GM21390 (cell line): ENCODE data around the gene TBX6.
A peak's percentile ranks its signal among the peaks of the same experiment; 100 is the strongest.

Source experiments
- ATAC-seq: cut with Tn5 transposase; IDR thresholded peaks from one replicate; pipeline ENCODE4 v1.9.1; 2021; ENCODE audit not compliant: unreplicated experiment

TBX6 gene

DNA sequence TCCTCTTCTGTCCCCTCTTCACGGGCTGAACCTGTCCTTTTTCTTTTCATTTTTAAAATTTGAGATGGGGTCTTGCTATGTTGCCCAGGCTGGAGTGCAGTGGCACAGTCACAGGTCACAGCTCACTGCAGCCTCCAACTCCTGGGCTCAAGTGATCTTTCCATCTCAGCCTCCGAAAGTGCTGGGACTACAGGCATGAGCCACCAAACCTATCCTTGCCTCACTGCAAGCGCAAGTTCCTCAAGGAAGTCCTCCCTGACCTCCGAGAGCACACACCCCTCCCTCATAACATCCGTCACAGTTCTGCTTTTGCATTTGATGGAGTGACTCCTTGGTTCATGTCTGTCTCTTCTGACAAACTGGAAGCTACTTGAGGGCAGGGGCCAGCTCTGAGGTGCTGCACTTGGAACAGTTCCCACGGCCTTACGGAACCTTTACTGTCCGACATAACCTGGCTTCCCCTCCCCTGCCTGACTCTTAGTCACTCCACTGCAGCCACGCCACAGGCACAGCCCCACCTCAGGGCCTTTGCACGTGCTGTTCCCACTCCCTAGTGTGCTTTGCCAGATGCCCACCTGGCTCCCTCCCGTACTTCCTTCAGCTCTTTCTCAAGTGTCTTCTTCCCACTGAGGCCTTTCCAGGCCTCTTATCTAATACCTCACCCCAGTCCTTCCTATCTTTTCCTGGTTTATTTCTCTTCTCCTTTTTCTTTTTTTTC is 4.4 kb downstream of the TBX6 start:
- no peak for ATAC-seq

DNA sequence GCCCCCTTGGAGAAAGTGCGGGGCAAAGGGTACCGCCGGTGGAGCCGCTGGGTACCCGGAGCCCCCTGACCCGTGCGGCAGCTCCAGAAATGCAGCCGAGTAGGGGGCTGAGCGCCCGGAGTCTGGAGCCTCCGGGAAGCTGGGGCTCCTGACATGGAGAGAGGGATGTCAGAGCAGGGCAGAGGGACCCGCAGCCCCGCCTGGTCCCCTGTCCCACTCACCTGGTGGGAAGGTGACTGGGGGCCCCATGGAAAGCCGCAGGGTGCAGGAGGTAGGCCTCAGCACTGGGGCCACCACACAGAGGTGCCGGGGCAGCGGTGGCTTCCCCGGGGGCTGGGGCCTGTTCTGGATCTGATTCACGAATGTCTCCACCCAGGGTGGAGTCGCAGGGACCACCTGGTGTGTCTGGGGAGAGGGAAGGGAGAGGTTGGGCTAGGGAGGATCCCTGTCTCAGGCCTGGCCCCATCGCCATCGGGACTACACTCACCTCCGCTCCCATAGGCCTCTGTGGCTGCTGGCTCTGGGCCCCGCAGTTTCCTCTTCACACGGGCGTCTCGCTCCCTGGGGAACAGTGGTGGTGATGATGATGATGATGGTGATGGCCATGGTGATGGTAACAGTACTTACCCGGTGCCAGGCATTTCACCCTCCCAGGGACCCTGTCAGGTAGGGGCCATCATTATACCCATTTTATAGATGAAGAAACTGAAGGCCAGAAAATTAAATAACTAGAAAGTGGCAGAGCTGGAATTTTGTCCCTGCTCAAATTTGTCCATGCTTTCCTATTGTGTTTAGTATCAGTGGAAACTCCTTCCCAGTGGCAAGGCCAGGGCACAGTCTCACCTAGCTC is 5.2 kb downstream of the TBX6 start:
- no peak for ATAC-seq

DNA sequence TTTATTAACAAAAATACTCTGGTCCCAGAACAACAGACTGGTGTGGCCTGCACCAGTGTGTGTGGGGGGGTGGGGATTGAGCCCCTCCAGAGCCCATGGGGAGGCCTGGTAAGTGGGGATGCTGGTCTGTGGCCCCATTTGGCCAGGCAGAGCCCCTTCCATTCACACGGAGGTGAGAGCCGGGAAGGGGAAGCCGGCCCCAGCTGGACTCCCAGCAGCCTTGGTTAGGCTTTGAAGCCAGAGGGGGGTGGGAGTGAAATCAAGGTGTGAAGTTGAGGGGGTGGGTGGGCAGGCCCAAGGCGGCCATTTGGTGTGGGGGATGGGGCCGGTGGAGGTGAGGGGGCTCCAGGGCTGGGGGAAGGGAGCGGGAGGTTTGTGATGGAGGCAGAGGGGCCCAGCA is 5.9 kb downstream of the TBX6 start:
- ATAC-seq: no peak

DNA sequence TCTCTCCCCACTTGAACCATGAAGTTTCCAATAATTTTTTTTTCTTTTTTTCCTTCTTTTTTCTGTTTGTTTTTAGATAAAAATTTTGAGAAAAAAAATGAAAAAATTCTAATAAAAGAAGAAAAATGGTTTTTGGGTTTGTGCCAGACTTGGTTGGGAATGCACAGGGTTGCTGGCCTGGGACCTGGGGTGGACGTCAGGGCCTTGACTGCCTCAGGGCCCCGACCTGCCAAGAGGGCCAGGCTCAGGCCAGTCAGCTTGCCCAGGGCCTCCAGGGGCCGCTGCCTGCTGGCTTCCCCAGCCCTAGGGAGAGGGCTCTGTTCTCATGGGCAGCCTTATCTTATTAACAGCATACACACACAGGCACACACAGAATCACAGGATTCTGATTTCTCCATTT is 6.5 kb downstream of the TBX6 start:
- ATAC-seq: no peak

DNA sequence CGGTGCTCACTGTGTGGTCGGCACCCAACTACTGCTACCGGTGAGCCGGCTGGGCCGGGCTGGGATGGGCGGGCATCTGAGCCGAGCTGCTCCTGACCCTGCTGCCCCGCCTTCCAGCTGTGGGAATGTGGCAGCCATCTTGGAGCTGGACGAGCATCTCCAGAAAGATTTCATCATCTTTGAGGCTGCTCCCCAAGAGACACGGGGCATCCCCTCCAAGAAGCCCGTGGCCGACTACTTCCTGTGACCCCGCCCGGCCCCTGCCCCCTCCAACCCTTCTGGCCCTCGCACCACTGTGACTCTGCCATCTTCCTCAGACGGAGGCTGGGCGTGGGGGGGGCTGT is 6.9 kb downstream of the TBX6 start:
- ATAC-seq: no peak

DNA sequence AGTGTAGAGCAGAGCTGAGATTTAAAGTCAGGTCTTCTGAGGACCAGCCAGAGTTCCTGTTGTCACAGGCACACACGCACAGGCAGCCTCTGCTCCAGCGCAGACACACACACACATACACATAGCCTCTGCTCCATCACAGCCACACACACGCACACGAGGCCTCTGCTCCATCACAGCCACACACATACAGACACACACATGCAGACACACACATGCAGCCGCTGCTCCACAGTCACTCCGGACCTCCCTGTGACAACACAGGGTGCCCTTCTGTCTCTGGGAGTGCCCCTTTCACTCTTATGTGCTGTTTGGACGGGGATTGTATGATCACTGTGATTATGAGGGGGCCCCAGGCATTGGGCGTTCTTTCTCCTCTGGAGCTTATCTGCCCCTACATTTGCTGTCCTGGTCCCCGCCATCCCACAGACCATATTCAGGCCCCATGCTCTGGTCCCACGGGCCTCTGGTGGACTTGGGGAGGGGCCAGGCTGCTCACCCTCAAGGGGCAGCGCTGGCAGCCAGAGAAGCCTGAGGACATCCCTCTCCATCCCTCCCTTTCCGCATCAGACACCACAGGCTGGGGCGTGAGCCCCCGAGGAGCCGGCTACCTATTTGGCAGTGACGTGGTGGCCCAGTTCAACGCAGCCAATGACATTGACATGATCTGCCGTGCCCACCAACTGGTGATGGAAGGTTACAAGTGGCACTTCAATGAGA is 7.5 kb downstream of the TBX6 start:
- no peak for ATAC-seq

DNA sequence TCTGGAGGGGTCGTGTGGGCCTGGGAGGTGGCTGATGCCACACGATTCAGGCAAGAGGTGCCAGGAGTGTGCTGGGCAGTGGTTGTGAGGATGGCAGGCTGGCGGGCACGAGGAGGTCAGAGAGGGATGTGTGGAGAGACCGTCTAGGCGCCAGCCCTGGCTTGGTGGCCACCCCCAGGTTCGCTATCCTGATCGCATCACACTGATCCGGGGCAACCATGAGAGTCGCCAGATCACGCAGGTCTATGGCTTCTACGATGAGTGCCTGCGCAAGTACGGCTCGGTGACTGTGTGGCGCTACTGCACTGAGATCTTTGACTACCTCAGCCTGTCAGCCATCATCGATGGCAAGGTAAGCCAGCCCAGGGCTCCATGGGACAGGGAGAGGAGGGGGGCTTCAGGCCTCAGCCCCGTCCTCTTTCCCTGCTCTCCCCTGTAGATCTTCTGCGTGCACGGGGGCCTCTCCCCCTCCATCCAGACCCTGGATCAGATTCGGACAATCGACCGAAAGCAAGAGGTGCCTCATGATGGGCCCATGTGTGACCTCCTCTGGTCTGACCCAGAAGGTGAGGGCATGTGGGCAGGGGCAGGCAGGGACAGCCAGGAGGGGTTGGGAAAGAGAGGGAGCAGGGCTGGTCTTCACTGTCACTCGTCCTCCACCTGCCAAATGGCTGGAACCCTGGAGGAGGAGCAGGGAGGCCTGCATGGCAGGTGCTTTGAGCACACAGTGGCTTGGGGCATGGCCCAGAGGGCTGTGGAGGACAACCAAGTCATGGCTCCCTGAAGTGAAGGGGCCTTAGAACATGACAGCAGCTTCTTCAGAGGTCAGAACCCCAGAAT is 8.3 kb downstream of the TBX6 start:
- no peak for ATAC-seq

DNA sequence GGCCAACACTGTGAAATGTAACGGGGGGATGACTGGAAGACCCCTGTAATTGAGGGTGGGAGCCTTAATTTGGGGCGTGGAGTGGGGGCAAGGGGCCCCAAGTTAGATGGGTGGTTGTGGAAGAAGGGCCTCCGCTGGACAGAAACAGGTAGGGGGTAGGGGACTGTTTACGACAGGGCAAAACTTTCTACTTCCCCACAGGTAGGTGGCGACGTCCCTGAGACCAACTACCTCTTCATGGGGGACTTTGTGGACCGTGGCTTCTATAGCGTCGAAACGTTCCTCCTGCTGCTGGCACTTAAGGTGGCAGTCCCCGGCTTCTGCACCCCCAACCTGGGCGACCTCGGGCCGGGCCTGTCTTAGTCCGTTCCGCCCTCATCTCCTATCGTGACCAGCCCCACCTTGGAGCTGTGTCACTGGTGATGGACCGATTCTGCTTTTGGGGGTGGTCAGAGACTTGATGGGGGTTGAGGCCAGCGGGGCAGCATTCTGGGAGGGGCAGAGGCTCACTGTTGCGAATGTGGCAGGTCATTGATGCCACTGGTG is 9.1 kb downstream of the TBX6 start:
- ATAC-seq: no peak

DNA sequence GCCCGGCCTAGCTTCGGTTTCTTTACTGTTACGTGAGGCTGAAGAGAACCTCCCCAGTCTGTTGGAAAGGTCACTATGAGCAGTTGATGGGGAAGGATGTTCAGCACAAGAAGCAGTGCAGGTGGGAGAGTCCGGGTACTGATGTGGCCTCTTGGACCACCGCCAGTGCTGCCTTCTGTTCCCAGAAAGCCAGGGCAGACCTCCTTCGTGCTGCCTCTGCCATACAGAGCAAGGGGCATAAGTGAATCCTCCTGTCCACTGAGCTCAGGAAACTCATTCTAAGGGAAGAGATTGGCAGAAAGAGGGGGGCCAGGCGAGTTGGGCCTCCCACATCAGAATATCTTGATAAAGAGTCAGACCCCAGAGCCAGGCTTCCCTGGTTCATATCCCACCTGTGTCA is 12.2 kb downstream of the TBX6 start:
- ATAC-seq: no peak

DNA sequence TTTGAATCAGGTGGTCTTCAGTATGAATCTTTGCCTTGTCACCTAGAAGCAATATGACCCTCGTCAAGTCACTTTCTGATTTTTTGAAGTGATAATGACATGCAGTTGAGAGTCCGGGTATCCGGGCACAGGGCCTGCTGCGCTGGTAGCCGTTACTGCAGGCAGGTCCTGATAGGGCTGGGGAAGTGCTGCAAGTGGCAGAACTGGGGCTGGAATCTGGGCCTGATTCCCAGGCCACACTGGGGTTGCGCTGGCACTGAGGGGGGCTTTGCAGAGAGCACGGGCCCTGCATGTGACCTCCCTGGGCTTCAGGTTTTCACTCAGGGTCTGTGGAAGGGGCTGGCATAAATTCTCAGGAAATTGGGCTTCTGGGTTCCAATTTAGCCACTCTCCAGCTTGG is 13.0 kb downstream of the TBX6 start:
- ATAC-seq: no peak

DNA sequence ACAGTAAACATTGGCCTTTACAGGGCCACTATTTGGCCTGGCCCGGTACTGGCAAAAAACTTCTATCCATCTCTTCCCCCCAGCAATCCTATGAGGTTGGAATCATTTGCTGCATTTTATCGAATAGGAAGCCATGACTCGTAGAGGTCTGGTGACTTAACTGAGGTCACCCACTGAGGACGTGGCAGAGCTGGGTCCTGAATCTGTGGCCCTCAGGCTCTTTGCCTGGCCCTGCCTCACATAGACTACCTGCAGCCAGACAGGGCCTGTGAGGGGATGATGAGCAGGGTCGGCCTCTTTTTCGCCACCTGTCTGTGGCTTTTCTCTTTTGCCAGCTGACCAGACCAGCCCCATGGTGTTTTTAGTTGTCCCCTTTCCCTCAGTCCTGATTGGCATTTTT is 14.1 kb downstream of the TBX6 start:
- no peak for ATAC-seq

DNA sequence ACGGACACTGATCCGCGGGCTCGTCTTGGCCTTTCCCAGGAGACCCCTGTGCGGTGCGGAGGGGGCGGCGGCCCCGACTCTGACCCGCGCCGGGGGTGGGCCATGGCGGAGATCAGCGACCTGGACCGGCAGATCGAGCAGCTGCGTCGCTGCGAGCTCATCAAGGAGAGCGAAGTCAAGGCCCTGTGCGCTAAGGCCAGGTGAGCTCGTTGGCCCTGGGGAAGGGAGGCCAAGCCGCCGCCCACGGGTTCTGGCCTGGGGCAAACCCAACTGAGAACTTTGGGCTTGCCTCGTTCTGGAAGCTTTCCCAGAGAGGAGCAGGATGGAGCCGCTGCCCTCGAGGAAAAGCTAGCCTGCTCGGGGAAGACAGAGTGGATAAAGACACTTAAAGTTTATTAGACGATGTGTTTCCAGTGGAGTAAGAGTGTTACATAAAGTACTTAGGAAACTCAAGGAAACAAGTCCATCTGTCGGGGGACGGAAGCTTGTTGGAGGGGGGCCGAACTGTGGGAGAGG is 15.4 kb downstream of the TBX6 start:
- peak; percentile 8 for ATAC-seq

DNA sequence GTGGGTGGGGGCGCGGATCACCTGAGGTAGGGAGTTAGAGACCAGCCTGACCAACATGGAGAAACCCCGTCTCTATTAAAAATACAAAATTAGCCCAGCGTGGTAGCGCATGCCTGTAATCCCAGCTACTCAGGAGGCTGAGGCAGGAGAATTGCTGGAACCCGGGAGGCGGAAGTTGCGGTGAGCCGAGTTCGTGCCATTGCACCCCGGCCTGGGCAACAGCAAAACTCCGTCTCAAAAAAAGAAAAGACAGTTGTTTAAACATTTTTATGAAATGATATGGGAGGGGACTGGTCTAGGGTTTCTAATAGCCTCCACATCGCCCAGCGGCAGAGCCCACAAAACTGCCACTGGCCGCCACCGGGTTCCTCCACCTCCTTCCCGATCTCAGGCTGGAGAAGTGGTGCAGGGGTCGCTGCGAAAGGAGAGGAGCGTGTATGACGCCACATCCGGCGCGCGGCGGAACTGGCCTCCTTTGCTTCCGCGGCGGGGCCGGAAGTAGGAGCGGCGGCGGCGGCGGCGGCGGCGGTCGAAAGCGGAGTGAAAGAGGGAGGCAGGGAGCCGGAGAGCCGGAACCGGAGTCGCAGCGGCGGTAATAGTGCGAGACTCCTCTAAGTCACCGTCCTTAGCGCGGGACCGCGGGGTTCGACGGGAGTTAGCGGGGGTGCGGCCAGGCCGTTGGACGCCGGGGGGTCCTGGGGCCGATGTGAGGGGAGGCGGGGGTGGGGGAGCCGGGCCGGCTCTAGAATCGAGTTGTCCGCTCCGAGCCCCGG is 16.0 kb downstream of the TBX6 start, which contains the start of gene PPP4C:
Gene PPP4C (plus strand): TSS at position 492 of the 773 bp plus-strand sequence. CDS start 384 bp downstream, outside the sequence.
- ATAC-seq: peak; percentile 73

DNA sequence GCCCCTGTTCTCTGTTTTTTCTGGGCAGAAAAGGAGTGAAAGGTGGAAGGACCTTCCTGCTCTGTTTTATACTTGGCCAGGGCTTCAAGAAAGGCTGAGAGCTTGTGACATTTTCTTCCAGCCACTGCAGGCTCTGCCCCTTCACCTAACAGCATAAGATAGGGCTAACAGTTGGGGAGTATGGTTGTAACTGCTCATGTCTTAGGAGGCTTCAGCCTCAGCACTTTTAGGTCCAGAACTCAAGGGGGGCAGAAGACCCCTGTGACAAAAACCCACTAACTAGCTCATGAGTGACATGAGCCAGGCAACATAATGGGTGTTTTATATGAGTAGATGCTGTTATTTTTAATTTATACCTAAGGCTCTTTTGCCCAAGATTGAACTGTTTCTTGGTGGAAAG is 21.2 kb downstream of the TBX6 start:
- ATAC-seq: no peak

DNA sequence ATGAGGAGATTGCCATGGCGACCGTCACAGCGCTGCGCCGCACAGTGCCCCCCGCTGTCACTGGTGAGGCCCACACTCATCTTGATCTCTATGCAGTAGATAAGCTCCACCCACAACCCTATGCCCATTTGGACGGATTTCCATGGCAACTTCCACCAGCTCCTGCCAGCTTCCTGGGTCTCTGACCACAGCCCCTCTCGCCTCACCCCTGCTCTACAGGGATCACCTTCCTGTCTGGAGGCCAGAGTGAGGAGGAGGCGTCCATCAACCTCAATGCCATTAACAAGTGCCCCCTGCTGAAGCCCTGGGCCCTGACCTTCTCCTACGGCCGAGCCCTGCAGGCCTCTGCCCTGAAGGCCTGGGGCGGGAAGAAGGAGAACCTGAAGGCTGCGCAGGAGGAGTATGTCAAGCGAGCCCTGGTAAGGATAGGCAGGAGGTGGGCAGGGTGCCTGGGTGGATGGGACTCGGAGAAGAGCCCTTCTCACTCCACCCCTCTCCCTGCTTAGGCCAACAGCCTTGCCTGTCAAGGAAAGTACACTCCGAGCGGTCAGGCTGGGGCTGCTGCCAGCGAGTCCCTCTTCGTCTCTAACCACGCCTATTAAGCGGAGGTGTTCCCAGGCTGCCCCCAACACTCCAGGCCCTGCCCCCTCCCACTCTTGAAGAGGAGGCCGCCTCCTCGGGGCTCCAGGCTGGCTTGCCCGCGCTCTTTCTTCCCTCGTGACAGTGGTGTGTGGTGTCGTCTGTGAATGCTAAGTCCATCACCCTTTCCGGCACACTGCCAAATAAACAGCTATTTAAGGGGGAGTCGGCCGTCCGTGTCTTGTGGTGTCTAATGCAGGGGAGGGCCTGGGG is 21.9 kb downstream of the TBX6 start:
- no peak for ATAC-seq

DNA sequence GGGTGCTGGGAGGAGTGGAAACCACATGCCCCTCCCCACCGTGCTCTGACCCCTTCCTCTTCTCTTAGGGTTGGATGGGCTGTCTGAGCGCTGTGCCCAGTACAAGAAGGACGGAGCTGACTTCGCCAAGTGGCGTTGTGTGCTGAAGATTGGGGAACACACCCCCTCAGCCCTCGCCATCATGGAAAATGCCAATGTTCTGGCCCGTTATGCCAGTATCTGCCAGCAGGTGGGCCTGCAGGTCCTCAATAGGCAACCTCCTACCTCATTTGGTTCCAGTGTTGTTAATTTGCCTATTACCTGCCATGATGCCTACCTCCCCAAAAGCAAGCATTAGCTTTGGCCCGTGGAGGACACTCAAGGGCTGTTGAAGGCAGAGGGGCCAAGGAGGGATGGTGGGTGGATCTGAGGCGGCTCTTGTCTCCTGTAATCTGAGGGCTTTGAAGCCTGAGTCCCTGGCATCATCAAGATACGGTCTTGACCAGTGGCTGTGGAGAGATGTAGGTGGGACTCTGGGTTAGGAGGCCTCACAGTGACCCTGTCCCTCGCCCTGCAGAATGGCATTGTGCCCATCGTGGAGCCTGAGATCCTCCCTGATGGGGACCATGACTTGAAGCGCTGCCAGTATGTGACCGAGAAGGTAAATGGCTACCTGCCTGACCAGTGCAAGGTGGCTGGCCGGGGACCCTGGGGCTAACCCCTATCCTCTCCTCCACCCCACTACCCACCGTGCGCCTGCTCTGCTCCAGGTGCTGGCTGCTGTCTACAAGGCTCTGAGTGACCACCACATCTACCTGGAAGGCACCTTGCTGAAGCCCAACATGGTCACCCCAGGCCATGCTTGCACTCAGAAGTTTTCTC is 22.7 kb downstream of the TBX6 start:
- ATAC-seq: no peak

DNA sequence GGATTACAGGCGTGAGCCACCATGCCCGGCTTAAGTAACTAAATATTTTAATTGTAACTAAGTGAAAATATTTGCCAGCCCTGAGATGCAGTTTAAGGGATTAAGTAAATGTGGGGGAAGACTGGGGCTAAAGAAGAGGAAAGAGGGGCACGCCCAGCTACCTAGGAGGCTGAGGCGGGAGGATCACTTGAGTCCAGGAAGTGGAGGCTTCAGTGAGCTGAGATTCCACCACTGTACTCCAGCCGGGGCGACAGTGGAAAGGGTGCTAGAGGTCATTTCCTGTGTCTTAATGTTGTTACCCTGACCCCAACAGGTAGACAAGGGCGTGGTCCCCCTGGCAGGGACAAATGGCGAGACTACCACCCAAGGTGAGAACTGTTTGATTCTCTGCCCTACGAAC is 23.4 kb downstream of the TBX6 start:
- no peak for ATAC-seq

DNA sequence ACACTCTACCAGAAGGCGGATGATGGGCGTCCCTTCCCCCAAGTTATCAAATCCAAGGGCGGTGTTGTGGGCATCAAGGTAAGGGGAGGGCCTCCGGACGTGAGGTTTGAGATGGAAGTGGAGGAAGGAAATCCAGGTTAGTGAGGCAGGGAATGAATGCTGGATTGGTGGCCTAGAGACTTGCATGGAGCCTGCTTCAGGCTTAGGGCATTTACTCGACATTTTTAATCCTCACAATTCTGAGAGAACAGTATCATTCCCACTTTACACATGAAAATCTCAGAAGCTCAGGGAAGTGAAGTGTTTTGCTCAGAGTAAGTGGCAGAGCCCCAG is 24.2 kb downstream of the TBX6 start:
- no peak for ATAC-seq
